ENCODE measurements around the gene UTS2B.

UTS2B gene

DNA sequence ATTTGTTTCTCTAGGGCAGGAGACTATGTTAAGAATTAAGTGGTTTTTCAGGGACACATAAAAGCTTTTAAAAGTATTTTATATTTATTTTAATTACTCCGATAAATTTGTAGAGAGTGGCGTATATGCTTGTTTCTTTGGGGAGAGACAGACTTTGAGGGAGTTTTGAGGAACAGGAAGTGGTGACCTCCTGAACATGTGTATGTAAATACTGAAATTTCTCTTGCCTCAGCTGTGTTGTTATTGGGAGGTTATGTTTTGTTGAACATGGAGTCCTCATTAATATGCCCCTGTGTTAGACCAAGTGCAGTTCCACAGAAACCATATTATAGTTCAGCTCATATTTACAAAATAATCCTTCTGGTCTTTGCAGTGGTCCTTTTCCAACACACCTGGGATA lies 41.8 kb upstream of the UTS2B start:
- no peak overlapping the region for H3K4me3 ChIP-seq (ENCODE audit: low read depth, low read length)
- TF ChIP-seq, protein P1, sequence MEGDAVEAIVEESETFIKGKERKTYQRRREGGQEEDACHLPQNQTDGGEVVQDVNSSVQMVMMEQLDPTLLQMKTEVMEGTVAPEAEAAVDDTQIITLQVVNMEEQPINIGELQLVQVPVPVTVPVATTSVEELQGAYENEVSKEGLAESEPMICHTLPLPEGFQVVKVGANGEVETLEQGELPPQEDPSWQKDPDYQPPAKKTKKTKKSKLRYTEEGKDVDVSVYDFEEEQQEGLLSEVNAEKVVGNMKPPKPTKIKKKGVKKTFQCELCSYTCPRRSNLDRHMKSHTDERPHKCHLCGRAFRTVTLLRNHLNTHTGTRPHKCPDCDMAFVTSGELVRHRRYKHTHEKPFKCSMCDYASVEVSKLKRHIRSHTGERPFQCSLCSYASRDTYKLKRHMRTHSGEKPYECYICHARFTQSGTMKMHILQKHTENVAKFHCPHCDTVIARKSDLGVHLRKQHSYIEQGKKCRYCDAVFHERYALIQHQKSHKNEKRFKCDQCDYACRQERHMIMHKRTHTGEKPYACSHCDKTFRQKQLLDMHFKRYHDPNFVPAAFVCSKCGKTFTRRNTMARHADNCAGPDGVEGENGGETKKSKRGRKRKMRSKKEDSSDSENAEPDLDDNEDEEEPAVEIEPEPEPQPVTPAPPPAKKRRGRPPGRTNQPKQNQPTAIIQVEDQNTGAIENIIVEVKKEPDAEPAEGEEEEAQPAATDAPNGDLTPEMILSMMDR (IDR thresholded peaks at IDR 0.05; ENCODE audit: borderline replicate concordance, insufficient read depth, low read depth, low read length), result no peak

GRCh38 chr3:191369616-191370010 lies 39.3 kb upstream of the UTS2B start:
- TF ChIP-seq, protein P1 (IDR thresholded peaks at IDR 0.05; ENCODE audit: borderline replicate concordance, insufficient read depth, low read depth, low read length), result no peak
- H3K4me3 ChIP-seq (ENCODE audit: low read depth, low read length), result no peak overlapping the region

GRCh38 chr3:191368755-191369615 lies 38.7 kb upstream of the UTS2B start:
- TF ChIP-seq, protein P1 (IDR thresholded peaks at IDR 0.05; ENCODE audit: borderline replicate concordance, insufficient read depth, low read depth, low read length), result no peak
- no peak overlapping the region for H3K4me3 ChIP-seq (ENCODE audit: low read depth, low read length)

DNA sequence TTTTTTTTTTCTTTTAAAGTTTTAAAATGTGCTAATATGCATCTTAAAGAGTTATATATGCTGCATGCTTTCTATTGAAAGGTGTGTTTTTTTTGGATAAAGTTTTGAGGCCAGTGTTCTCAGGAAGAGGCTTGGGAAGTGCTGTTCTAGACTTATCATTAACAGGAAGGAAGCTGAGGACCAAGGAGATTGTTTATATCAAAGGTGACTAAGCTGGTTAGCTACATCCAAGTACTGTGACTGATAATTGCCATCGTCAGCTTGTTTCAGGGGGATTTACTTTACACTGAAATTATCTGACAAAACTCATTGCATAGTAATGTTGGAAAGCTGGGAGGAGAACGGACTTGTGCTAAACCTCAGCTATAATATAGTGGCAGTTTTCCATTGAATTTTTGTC lies 36.3 kb upstream of the UTS2B start:
- TF ChIP-seq, protein P1 (IDR thresholded peaks at IDR 0.05; ENCODE audit: borderline replicate concordance, insufficient read depth, low read depth, low read length), result no peak
- no peak overlapping the region for H3K4me3 ChIP-seq (ENCODE audit: low read depth, low read length)

DNA sequence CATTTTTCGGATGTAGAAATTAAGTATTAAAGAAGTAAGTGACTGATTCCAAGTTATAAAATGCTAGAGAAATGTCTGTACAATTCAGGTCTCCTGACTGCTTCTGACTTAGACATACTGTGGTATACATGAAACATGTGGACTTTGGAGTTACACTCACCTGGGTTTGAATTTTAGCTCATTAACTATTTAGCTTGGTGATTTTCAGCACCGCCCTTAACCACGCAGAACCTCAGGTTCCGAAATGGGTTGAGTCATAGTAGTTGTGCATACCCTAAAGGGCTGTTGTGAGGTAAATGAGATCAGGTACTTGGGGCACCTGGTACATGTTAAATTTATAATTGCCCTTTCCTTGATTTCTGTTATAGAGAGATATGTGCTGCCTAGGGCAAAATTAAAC lies 32.9 kb upstream of the UTS2B start:
- TF ChIP-seq, protein P1 (IDR thresholded peaks at IDR 0.05; ENCODE audit: borderline replicate concordance, insufficient read depth, low read depth, low read length), result no peak
- no peak overlapping the region for H3K4me3 ChIP-seq (ENCODE audit: low read depth, low read length)

DNA sequence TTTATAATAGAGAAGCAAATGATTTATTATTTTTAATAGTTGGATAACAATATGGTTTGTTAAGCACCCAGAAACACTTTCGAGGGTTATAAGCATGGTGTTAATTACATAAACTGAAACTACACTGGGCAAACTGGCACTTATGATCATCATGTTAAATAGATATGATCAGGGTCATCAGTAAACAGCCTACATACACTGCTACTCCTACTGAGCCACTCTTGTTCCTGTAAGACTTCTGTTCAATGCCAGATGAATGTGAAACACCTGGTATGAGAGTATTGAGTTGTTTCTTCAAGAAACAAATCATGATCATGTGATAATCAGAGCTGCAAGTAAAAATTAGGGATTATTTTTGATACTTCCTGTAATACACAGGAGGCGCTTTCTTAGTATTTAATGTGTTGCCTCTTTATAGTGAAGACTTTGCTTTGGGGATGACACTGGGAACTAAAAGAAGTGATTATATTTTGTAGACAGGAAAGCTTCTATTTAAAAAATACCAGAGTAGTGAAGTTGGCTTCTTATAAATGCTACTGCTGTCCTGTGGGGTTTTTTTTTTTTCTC lies 32.3 kb upstream of the UTS2B start:
- TF ChIP-seq, protein P1 (IDR thresholded peaks at IDR 0.05; ENCODE audit: borderline replicate concordance, insufficient read depth, low read depth, low read length), result no peak
- no peak overlapping the region for H3K4me3 ChIP-seq (ENCODE audit: low read depth, low read length)

DNA sequence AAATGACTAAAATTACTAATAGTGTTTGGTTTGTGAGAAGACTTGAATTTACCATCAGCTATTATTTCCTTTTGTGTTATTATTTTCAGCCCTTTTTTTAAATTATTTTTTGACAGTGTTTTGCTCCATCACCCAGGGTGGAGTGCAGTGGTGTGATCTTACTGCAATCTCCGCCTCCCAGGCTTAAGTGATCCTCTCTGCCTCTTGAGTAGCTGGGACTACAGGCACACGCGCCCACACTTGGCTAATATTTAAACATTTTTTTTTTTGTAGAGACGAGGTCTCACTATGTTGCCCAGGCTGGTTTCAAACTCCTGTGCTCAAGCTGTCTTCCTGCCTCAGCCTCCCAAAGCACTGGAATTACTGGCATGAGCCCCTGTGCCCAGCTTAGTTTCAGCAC lies 31.7 kb upstream of the UTS2B start:
- no peak overlapping the region for H3K4me3 ChIP-seq (ENCODE audit: low read depth, low read length)
- TF ChIP-seq, protein P1 (IDR thresholded peaks at IDR 0.05; ENCODE audit: borderline replicate concordance, insufficient read depth, low read depth, low read length), result no peak
